ENCODE results near the gene OR4E2. TPM values are rescaled to one million over a fixed set of nuclear protein-coding genes. Genes with fewer than 3 reads are reported as not detected.
"Not testable (repeated sequence)": the region's sequence is repeated elsewhere in the genome, so short reads cannot be mapped to it uniquely, and the experiment has no call there.

OR4E2 gene
- polyA plus RNA-seq, 1 of the 3 experiments (the other 2 are of a cell fraction): not detected

GRCh38 chr14:21694425-21694824, 40.8 kb downstream of the OR4E2 start:
- Histone ChIP-seq H3K4me1 (ENCODE audit: control insufficient read depth in 1 of 2, insufficient read depth in 2 of 2, low read depth in 1 of 2, low read length in 1 of 2) (no peaks in the 10 kb centered on the region), H3K9me2 (no peaks in the 10 kb centered on the region), H3K4me3 (ENCODE audit: low read depth in 2 of 2, low read length in 1 of 2) (no peak overlapping the region), H3F3A (replicated peaks; ENCODE audit: insufficient read depth) (no peaks in the 10 kb centered on the region), H3K27me3 (ENCODE audit: insufficient read depth) (peaks cover 7% of the 10 kb centered on the region; the same call in 1 of the 2 replicates), H3K4me2 (no peak overlapping the region), H3K9ac (no peak overlapping the region), H4K20me1 (ENCODE audit: insufficient read depth) (no peaks in the 10 kb centered on the region), H2AFZ (ENCODE audit: low read depth) (no peak overlapping the region), H3K36me3 (replicated peaks in 1 of 2; ENCODE audit: control insufficient read depth in 1 of 2, insufficient read depth in 2 of 2, low read length in 1 of 2) (no peaks in the 10 kb centered on the region), H3K79me2 (ENCODE audit: insufficient read depth) (no peaks in the 10 kb centered on the region), H3K27ac (ENCODE audit: low read depth in 2 of 2, low read length in 1 of 2) (no peak overlapping the region), H3K9me3 (no peaks in the 10 kb centered on the region)
- CTCF ChIA-PET: interaction anchor here (1.3 kb wide), 1 partner anchor 17 kb away, joined by 4 read pairs; no protein-coding TSS in a partner anchor
- TF ChIP-seq SMC3 (IDR thresholded peaks at IDR 0.05; ENCODE audit: low read depth, low read length) (no peak), RCOR1 (IDR thresholded peaks at IDR 0.05; ENCODE audit: low read length) (no peak), EP300 (IDR thresholded peaks at IDR 0.05; ENCODE audit: borderline replicate concordance in 1 of 2, low read depth in 1 of 2, low read length in 1 of 2) (no peak), RXRA (IDR thresholded peaks at IDR 0.05; ENCODE audit: borderline replicate concordance, low read depth) (no peak), NRF1 (IDR thresholded peaks at IDR 0.05; ENCODE audit: low read depth, low read length) (no peak), YY1 (IDR thresholded peaks at IDR 0.05; ENCODE audit: low read depth) (no peak), GATA2 (CRISPR knock-in tag; IDR thresholded peaks at IDR 0.05) (no peak), PBX3 (IDR thresholded peaks at IDR 0.05) (no peak), USF1 (IDR thresholded peaks at IDR 0.05; ENCODE audit: borderline replicate concordance, low read depth) (no peak), ZBTB33 (IDR thresholded peaks at IDR 0.05; ENCODE audit: borderline replicate concordance, low read depth) (no peak), RAD21 (IDR thresholded peaks at IDR 0.05; ENCODE audit: low read length) (no peak), MEF2A (IDR thresholded peaks at IDR 0.05; ENCODE audit: borderline replicate concordance, low read depth) (no peak), JUND (IDR thresholded peaks at IDR 0.05) (no peak), USF2 (IDR thresholded peaks at IDR 0.05; ENCODE audit: borderline replicate concordance, low read depth, low read length) (no peak), TEAD4 (IDR thresholded peaks at IDR 0.05; ENCODE audit: borderline replicate concordance, insufficient read depth) (no peak), CTCF (IDR thresholded peaks at IDR 0.05) (no peak), FOXM1 (IDR thresholded peaks at IDR 0.05; ENCODE audit: low read depth) (no peak)
- DNase-seq: no peak
- POLR2A ChIA-PET: no interaction called here

- H3K4me2 ChIP-seq; H3K9ac ChIP-seq; H3K27me3 ChIP-seq (ENCODE audit: insufficient read depth); H2AFZ ChIP-seq (ENCODE audit: low read depth); H3F3A ChIP-seq (replicated peaks; ENCODE audit: insufficient read depth); DNase-seq; H4K20me1 ChIP-seq (ENCODE audit: insufficient read depth); H3K4me3 ChIP-seq (ENCODE audit: low read depth in 2 of 2, low read length in 1 of 2); H3K4me1 ChIP-seq (ENCODE audit: control insufficient read depth in 1 of 2, insufficient read depth in 2 of 2, low read depth in 1 of 2, low read length in 1 of 2); H3K9me3 ChIP-seq; H3K36me3 ChIP-seq (replicated peaks in 1 of 2; ENCODE audit: control insufficient read depth in 1 of 2, insufficient read depth in 2 of 2, low read length in 1 of 2); H3K9me2 ChIP-seq; H3K27ac ChIP-seq (ENCODE audit: low read depth in 2 of 2, low read length in 1 of 2); CTCF ChIA-PET; POLR2A ChIA-PET; H3K79me2 ChIP-seq (ENCODE audit: insufficient read depth): not testable (repeated sequence)
- WGBS (ENCODE audit: low lambda C conversion rate): 15% methylated on average over 18 of the region's 33 CpGs
These were observed 44.0 kb downstream of the OR4E2 start for GRCh38 chr14:21697662-21698061.

- H4K20me1 ChIP-seq (ENCODE audit: insufficient read depth); POLR2A ChIA-PET: not testable (repeated sequence)
- 0% methylated on average over 3 of the region's 3 CpGs for WGBS (ENCODE audit: low lambda C conversion rate)
These were observed 44.9 kb downstream of the OR4E2 start for GRCh38 chr14:21698538-21698937.

More at GRCh38 chr14:21698538-21698937, 44.9 kb downstream of the OR4E2 start:
- DNase-seq; H3K27ac ChIP-seq (ENCODE audit: low read depth in 2 of 2, low read length in 1 of 2); H3K36me3 ChIP-seq (replicated peaks in 1 of 2; ENCODE audit: control insufficient read depth in 1 of 2, insufficient read depth in 2 of 2, low read length in 1 of 2); H3K4me2 ChIP-seq; H3K27me3 ChIP-seq (ENCODE audit: insufficient read depth); H3K79me2 ChIP-seq (ENCODE audit: insufficient read depth); H3K9me3 ChIP-seq; H3K4me3 ChIP-seq (ENCODE audit: low read depth in 2 of 2, low read length in 1 of 2); H3K4me1 ChIP-seq (ENCODE audit: control insufficient read depth in 1 of 2, insufficient read depth in 2 of 2, low read depth in 1 of 2, low read length in 1 of 2); H3K9me2 ChIP-seq; H3F3A ChIP-seq (replicated peaks; ENCODE audit: insufficient read depth); CTCF ChIA-PET; H2AFZ ChIP-seq (ENCODE audit: low read depth); H3K9ac ChIP-seq: not testable (repeated sequence)

Measured in SK-N-SH (cell line).